Spleen (tissue), 7 donors: ENCODE data around the gene GOSR1.
"Not testable (repeated sequence)": the region's sequence is repeated elsewhere in the genome, so short reads cannot be mapped to it uniquely, and the experiment has no call there.

ENCODE experiments used
- CTCF ChIP-seq, 11 experiments: fragments of 200-600 bp in 7 of 11; fragments of 450-650 bp in 4 of 11; sonication (generic) in 4 of 11; IDR thresholded peaks in 8 of 11; conservative IDR thresholded peaks in 3 of 11; 1 replicate in 7 of 11; 2 replicates in 4 of 11; pipeline versions ENCODE4 v1.4.0 to v1.8.0; 2016 to 2021; ENCODE audit warnings: antibody characterized with exemption in 11 of 11, inconsistent platforms in 4 of 11, mild to moderate bottlenecking in 1 of 11
- POLR2A ChIP-seq, 3 donors: fragments of 450-650 bp; IDR thresholded peaks; one replicate each; pipeline ENCODE4 v1.5.1; 2017; ENCODE audit warnings: antibody characterized with exemption in 3 of 3, mild to moderate bottlenecking in 1 of 3
- donor health status: DM: no; HTN: no; CAD: no; lungs with moderate emphysema.
- donor health status: DM: no; HTN: no; CAD: no.
- donor health status: DM: no; HTN: no; CAD: no.

- not testable (repeated sequence) for TF ChIP-seq POLR2A (IDR thresholded peaks at IDR 0.05); CTCF (IDR thresholded peaks at IDR 0.05 in 8 of 11, conservative IDR thresholded peaks at IDR 0.05 in 3 of 11)
Observed at GRCh38 chr17:30536846-30537245, 59.6 kb downstream of the GOSR1 start.
